ENCODE data around the gene TSFM.

TSFM gene

DNA sequence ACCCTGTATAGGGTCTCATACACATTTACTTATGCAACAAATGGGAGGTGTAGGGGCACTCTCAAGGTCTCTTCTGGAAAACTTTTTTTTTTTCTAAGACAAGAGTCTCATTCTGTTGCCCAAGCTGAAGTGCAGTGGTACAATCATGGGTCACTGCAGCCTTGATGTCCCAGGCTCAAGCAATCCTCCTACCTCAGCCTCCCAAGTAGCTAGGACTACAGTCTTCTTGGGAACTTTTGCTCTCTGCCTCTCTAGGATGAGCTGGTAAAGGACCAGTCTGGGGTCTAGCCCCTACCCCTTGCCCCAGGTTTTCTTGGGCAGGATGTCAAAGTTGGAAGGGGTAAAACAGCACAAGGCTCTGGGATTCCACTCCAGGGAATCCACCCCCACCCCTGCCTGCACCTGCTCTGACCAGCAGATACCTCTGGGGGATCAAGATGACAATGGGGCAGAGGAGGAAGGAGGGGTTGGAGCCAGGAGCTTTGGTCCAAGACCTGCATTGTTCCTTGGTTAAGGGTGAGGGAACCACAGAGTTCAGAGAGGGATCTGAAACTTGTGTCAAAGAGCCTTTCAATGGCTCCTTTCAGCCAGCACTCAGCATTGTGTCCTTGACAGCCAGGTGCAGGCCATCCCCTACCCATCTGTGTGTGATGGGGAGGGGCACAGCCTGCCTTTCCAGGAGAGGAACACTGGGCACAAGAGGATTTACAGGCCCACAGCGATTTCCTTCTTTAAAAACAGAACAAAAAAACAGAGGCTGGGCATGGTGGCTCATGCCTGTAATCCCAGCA, 51.7 kb downstream of the TSFM start:
- no peak for DNase-seq (ENCODE audit: low read depth in 3 of 3)

DNA sequence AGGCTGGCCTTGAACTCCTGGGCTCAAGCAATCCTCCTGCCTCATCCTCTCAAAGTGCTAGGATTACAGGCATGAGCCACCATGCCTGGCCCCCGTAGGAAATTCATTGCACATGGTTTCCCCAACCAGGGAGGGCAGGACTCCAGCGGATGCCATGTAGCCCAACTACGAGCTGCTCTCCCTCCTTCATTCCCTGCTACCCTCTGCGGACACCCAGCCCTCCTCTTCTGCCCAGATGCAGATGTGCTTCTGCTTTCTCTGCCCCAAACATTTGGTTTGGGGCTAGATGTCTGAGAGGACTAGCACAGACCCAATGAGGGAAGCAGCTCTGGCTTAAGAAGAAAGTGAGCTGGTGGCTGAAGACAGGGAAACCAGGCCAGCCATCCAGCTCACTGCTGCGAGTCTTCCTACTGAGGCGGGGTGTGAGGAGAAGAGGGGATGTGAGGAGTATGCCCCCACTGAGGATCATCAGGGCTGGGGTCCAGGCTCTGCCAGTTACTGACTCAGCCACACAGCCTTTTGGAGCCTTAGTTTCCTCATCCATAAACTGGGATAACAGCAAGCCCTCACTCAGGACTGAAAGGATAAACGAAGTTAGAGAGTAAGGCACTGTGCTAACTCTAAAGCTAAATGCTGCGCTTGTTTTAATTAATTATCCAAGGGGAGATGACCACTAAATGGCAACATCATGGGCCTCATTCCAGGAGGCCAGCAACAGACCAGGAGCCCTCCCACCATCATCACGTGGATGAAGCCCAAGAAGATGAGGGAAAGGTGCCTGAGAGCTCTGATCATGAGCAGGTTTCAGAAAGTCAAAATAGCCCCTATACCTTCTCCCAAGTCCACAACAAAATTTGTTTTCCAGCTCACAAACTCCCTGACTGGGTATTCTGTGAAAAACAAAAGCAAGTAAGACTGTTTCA, 53.0 kb downstream of the TSFM start:
- no peak for DNase-seq (ENCODE audit: low read depth in 3 of 3)

DNA sequence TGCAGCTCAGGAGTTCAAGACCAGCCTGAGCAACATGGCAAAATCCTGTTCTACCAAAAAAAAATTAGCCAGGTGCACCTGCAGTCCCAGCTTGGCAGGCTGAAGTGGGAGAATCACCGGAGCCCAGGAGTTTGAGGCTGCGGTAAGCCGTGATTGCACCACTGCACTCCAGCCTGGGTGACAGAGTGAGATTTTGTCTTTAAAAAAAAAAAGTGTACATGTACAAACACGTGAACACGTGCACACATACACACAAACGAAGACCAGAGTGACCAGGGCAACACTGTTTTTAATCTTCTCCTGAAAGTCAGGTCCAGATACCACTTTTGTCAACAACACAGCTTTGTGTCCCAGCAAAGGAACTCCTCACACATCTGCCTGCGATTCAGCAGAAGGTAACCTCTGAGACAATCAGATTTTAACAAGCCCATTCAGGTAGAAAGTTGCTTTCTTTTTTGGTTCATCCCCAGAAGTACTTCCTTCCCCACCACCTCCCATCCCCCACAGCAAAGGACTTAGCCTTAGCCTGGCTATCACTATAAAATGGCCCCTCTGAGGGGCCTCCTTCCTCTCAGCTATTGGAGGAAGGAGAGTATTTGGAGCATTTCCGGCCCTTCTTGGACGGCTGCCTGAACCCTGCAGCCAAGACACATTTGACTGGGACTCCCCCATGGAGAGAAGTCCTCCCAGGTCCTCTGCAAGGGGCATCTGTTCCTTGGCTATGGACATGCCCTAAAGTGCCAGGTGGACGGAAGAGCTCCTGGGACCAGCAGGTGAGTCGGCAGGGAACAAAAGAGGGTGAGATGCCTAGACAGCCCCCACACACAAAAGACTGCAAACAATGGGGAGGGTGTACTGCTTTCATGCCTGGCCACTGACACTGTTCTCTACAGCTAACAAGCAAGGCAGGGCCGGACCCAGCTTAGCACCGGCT, 54.1 kb downstream of the TSFM start:
- no peak for DNase-seq (ENCODE audit: low read depth in 3 of 3)

DNA sequence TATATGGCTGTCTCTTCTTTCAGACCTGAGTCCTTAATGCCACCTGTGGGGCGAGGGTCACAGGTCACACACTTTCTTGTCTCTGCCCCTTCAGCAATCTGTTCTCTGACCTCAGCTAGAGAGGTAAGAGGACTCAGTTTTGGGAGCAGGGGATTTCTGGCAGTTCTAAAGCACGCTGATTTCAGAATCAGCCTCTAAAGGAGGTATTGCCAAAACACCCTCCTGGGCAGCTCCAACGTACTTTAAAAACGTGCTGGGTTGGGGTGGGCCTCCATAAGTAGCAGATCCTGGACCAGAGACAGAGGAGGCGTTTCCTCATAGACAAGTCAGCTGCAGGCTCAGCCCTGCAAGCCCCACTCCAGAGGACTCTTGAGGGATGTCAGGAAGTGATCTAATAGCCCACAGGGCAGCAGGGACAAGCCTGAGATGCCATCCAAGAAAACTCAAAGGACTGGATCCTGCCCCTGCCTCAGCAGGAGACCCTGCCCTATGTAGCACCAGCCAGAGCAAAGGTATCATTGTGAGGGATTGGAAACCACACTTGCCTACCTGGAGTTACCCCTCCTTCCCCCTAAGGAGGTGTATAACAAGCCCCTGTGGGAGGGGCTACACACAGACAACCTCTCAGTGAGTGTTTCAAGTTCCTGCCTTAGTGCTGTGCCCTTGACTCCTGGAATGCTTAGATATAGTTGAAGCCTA, 55.4 kb downstream of the TSFM start:
- DNase-seq (ENCODE audit: low read depth in 3 of 3) = no peak

DNA sequence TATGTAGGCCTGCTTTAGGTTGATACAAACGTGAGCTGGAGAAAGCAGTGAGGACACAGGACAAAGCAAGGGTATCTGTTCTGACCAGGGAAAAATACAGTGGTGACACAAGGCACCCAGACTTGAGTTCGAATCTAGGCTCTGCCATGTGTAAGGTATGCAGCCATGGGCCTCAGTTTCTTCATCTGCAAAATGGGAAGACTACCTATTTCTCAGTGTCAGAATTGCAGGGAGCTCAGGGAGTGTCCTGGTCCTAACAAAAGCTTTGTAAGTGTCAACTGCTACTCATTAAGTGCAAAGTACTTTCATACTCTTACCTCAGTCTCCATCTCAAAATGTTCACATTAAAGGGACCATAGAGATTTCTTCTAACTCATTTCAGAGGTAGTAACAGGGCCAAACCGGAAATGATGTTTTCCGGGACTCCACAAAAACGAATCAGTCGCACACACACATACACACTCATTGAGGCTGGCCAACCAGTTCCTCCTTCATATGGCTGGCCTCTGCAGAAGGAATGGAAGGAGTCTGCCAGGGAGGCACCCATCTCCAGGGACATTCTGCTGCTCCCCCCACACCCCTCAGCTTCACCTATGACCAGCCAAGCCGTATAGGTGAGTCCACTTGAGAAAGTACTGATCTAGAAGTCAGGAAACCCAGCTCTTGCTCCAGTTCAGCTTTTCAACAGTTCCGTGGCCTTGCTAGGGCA, 56.2 kb downstream of the TSFM start:
- no peak for DNase-seq (ENCODE audit: low read depth in 3 of 3)

DNA sequence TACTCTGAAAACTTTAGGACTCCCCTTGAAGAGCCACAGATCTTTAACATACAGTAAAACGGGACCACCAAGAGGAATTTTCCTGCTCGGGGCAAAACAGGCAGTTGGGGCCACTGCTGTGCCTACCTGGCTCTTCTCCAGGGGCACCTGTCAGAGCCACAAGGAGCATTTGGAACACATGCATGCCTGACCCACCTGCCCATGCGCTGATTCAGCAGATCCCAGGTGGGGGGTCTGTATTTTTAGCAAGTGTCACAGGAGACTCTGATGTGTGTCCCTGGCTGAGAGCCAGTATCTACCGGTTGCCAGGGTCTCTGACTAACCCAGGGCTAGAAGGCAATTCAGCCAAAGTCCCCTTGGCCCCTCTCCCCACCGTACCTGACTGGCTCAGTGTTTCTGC, 57.4 kb downstream of the TSFM start:
- no peak for DNase-seq (ENCODE audit: low read depth in 3 of 3)

DNA sequence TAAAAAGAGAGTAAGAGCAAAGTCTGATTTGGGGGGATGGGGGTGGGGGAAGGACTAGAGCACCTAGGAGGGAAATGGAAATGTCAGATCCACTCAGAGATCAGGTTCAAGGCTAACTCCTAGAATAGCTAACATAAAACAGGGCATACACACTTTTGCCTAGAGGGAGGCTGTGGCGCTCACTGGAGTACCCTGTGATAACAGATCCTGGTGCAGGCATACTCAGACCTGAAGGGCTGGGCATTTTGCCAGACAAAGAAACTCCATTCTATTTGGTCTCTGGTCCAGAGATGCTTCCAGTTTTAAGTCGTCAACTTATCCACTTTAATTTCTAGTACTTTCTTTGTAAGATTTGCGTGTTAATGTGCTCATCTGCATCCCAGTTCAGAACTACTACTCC, 58.1 kb downstream of the TSFM start:
- no peak for DNase-seq (ENCODE audit: low read depth in 3 of 3)

DNA sequence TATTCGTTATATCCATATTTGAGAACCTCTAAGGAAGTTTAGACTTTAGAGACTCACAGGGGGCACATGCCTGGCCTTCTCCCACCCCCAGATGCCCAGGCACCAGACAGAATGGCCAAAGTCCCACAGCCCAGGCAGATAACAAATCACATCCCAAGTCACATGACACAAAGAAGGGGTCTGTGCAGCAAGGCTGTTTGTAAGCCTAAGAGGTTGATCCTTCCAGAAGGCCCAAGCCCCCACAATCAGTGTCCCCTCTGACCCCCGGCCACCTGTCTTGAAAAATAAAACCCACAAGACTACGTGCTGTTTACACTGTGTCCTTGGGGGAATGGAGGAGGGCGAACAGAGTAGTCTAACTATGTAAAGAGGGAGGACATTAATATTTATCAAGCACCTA, 58.9 kb downstream of the TSFM start:
- DNase-seq (ENCODE audit: low read depth in 3 of 3) = no peak

DNA sequence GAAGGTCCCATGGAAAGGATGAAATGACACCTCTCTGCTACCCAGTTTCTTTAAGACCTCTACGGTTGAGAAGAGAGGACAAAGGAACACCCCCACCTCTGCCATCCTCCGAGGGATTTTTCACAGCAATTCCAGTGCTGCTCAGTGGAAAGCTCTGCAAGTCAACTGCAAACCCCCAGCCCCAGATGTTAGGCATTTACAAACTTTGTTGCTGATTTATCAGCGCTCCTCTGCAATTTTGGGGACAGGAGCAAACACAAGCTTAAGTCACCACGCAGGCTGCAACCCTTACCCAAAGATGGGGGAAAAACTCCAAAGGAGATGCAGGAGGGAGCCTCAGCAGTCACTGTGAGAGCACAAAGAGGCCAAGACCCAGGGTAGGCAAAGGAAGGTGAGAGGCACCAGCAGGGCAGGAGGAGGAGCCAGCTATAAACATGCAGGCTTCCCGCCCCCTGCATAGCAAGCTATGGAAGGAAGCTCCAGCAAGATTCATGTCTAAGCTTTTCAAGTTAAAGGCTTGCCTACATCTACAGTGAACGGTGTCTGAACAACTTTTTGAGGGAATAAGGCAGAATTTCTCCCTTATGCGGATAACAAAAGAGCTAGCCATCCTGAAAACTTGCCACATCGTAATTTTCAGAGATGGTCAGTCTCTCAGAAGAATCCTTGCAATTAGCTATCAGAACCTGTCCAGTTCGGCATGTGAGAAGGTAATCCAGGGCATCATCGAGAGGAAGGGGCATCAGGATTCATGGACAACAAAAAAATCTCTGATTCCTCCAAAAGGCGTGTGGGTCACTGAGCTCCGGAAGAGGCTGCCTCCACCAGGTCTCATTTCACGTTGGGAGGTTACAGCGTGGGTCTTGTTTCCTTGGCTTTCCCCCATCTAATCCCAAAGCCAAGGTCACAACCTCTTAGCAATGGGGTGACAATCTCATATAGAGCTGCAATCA, 60.0 kb downstream of the TSFM start:
- DNase-seq (ENCODE audit: low read depth in 3 of 3) = no peak

DNA sequence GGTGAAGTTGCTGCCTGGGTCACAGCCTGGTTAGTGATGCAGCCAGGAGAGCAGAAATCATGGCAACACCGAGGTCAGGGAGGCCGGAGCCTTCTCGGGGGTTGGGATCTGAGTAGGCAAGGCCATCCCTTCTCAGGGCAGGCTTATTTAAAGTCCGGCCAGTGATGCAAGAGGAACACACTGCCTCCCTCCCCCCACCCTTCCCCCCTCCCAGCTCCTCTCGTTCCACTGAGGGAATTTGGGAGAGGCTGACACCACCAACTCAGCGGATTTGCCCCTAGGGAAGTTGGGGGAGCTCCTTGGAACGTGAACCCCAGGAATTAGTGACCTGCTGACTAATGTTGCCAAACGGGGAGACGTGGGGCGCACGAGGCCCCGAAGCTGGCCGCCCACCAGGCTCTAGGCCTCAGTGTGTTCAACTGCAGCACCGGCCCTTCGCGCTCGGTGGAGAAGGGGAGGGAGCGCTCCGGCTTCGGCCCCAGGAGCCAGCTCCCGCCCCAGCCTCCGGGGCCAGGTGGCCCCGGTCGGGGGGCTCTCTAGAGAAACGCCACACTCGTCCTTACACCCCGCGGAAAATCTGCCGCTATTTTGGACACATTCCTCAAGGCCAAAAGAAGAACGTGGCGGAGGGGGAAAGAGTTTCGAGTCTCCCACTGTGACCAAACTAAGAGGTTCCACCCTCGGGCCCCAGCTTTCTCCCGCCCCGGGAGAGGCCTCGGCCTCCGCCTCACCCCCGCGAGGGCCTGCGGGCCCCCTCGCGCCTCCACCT, 62.3 kb downstream of the TSFM start:
- no peak for DNase-seq (ENCODE audit: low read depth in 3 of 3)

DNA sequence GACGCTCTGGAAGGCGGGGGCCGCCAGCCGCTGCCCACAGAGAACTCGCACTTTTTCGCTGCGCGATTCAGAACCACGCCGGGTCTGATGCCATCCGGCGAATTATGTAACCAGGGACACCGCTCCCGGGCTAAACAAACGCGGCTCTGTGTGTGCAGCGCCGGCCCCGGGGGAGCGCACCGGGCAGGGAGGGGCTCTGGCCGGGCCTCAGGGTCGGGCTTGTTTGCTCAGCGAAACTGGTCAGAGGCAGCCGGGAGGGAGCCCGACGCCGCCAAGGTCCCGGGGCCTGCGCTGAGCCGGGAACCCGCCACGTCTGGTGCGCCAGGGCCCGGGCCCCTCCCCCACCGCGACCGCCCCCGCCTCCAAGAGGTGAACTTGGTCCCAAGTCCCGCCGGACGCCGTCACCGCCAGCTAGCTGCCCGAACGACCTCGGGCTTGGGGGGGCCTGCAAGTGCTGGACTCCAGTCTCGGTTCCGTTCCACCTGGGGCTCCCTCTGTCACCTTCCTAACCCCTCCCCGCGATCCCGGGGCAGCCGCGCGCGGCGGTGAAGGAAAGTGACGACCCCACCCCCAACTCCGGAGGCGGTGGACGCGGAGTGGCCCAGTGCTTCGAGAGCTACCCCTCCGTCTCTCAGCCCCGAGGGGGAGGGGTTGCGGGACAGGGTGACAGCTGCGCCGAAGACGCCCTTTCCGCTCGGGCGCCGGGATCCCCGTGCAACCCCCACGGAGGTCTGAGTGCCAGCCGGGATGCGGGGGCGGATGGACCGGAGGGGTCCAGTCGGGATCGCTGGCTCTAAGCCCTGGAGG, 63.1 kb downstream of the TSFM start:
- peak in 2 of 3 donors; percentile 42 to 63 for DNase-seq (ENCODE audit: low read depth in 3 of 3)

DNA sequence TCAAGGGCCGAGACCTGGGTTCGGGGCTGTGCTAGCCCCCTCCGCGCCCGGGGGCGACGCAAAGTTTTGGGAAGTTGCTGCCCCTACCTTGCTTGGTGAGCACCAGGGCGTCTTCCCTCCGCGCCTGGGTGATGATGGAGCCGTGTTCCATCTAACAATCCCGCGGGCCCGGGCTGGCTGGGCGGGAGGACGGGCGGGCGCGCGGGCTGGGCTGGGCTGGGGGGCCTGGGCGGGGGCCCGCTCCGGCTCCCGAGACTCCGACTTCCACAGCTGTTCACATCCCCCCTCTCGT, 63.6 kb downstream of the TSFM start:
- no peak for DNase-seq (ENCODE audit: low read depth in 3 of 3)

DNA sequence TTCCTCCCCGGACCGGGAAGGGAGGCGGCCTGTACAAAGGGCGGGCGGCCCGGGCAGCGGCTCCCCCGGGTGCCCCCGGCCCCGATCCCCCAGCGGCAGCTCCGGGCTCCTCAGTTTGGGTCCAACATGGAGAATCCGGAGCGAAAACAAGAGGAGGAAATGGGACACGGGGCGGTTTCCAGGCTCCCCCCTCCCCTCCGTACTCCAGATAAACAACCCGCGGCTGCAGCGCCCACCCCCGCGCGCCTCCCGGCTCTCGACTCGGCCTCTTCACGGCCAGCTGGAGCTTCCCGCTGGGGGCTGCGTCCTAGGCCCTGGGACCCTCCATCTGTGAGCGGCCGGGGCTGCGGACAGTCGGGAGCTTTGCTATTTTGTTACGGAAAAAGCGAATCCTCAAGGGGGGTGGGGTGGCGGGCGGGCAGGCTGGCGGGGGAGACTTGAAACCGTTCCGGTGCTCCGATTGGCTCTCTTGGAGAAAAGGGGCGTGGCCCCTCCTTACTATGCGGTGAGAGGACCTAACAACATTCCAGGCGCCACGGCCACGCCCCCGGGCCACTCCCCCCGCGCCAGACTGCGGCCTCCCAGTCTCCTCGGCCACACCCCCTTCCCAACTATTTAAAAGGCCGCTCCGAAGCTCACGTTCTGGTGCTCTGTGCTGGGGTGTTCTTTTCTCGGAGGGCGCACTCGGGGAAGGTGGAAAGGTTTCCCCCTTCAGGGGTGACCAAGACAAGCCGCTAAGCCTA, 64.2 kb downstream of the TSFM start, which contains the start of gene CTDSP2:
Gene CTDSP2, minus strand, starts transcription at position 153 of the 743 bp plus-strand sequence. CDS start 294 bp downstream, outside the sequence.
- DNase-seq (ENCODE audit: low read depth in 3 of 3) = peak; percentile 86 to 91 (median 89)
